CMK (cell line): ENCODE data around the gene HSDL1.
A peak's percentile ranks its signal among the peaks of the same experiment; 100 is the strongest.

ENCODE experiments used
- DNase-seq: peaks from one replicate; pipeline ENCODE4 v3.0.0-alpha.2; 2010; ENCODE audit warnings: low read depth

The HSDL1 gene

DNA sequence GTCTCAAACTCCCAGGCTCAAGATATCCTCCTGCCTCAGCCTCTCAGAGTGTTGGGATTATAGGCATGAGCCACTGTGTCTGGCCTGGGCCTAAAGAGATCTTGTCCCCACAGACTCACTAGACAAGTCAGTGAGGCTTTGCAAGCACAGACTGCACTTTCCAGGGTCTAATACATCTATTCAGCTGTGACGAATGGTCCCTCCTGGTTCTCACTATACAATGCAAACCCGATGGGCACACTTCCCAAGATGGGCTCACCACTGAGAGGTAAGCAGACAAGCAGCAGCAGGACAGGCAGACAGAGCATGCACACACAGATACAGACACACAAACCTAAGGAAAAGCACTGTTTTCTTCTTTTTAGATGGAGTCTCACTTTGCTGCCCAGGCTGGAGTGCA, 37.1 kb downstream of the HSDL1 start:
- no peak for DNase-seq

DNA sequence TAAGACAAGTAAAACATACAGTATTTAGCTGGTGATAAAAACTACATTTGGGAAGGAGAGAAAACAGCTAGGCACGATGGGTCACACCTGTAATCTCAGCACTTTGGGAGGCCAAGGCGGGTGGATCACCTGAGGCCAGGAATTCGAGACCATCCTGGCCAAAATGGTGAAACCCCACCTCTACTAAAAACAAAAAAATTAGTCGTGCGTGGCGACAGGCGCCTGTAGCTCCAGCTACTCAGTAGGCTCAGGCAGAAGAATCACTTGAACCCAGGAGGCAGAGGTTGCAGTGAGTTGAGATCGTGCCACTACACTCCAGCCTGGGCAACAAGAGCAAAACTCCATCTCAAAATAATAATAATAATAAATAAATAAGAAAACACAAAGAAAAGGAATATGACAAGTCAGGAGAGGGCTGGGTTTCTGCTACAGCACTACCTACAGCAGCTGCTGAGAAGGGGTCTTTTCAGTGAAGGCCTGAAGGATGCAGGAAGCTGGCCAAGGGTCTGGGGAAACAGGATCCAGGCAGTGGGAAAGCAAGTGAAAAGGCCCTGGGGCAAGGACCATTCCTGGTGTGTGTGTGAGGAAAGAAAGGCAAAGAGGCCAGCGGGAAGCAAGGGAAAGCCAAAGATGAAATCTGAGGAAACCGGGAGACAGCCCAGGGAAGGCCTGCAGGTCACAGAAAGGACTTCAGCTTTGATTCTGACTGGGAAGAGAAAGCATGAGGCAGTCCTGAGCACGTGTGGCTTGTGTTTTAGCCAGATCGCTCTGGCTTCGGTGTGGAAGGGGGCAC, 38.8 kb downstream of the HSDL1 start:
- no peak for DNase-seq

DNA sequence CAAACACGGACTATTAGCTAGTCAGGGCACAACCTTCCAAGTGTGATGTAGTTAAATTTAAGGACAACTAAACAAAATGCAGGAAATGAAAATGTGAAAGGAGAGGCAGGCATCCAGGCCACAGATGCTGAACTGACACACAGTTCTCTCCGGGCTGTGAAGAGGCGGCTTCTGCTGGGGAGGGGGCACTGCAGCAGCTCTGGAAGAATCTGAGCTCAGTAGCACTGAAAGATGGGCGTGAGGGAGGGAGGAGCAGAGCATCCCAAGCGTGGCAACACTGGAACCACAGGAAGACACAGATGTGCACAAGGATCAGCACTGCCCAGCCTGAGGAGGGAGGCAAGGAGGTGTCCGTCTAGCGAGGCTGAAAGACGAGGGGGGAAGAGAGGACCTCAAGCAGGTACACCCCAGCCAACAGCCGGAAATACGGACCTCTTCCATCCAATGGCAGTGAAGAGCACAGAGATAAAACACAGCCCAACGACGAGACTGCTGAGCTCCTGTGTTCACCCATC, 39.6 kb downstream of the HSDL1 start:
- no peak for DNase-seq

DNA sequence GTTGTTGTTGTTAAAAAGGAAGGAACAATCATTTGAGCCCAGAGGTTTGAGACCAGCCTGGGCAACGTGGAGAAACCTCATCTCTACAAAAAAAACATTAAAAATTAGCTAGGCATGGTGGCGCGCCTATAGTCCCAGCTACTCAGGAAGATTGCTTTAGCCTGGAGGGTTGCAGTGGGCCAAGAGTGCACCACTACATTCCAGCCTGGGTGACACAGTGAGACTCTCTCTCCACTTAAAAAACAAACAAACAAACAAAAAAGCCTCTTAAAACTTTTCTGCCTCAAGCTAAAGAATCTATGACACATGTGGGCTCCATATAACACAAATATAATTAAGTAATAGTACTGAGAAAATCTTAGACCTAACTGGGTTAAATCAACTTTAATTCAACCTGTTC, 40.7 kb downstream of the HSDL1 start:
- no peak for DNase-seq

DNA sequence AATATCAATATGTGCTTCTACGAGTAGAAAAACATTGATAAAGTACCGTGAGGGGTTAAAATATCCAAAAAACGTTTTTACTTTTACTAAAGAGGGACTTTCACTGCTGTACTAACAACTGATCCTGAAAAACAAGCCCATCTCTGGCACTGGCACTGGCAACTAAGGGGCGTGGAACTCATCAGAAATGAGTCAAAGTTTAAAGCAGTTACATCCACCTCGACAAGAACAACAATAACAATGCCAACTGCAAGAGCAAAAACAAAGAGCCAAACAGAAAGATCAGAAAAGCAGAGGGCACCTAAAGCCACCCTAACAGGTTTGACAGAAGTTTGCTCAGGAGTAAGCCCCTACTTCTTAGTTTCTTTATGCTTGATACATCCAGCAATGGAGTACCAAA, 41.3 kb downstream of the HSDL1 start:
- DNase-seq, result no peak

DNA sequence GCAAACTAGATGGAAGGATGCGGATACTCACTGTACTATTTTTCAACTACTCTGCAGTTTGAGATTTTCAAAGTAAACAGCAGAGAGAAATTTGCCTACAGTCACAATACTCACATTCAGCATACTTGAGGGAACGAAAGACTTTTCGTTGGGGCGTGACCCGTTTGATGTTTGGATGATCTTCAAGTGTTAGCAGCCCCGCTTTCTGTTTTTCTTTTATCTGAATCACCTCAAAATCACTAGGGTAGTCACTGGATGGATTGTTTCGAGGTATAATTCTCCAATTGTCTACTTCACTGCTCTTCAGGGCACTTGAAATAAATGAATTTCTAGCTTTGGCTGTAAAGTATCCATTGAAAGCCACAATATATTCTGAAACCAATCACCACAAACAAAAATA, 46.0 kb downstream of the HSDL1 start:
- no peak for DNase-seq

DNA sequence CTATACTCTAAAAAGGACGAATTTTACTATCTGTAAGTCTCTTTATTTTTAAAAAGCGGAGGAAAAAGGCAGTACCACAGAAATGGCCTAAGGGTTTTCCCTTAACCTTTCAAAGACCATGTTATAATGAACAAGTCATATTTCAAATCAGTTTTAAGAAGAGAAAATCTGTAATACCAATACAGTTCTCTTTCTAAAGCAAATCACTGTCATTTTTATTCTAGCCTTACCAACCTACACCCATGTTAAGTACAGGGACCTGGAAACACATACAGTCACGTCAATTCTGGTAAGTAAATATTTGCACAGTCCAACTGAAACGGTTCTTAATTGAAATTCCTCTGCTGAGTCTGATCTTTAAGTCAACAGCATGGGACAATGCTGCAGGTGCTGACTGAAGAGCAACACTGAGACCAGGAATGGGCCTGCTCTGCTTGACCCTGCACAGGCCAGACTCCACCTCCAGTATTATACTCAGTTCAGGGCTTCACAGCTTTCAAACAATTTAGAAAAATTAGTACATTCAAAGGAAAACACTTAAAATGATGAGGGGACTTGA, 48.5 kb downstream of the HSDL1 start:
- no peak for DNase-seq

DNA sequence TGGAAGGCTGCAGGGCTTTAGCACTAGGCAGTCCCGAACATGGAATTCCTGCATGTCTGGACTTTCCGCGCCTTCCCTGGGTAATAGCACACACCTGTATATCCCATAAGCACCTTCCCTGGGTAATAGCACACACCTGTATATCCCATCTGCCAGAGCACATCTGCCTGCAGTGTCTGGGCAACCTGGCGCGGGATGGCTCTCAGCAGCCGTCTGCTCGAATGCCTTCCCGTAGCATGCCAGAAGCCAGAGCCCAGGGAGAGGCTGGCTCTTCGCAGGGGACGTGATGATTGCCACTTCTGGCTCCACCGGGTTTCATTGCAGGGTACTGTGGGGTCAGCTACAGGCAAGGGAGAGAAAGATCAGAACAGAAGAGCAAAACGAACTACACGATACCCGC, 49.5 kb downstream of the HSDL1 start:
- DNase-seq, result no peak

DNA sequence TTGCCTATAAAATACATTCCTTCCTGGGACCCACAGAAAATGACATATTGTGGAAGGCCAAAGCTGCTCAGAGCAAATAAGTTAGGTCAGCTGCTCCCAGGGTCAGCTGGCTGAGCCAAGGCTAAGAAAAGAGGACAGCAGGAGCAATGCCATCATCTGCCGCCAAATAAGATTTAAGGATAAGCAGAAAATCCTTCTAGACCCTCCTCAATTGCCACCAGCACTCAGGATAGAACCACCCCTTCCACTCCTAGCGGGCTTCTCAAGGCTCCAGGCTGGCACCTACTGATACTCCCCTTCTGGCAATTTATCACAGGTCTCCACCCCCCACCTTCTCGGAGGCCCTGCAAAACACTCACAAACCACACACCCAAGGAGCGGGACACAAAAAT, 51.1 kb downstream of the HSDL1 start:
- no peak for DNase-seq

DNA sequence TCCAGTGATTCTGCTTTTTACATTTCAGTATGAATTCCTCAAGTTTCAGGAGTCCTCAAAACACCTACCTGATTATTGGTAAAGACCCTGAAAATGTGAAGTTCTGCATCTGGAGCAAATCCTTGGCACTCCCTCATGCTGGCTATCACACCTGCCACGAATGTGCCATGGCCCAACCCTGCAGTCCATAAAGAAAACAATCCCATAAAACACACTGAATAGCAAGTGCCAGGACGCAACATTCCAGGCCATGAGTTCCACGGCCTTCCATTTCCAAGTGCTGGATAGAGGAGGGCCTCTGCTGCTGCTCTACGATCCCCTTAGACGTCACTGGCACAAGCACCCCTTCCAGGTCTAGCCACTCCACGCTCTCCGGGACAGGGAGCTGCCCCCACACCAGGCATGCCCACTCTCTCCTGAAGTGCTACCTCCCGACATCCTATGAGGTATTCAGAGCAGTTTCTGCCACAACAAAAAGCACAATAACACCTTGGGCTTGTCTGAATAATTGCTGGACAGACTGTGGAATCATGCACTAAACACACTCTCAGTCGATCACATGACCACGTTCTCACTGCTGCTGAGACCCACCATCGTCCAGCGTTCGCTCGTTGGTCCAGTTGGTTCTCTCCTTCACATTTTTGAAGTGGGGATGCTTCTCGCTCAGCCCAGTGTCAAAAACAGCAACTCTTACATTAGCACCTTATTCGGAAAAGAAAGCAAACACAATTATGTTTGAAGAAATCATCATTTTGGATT, 51.7 kb downstream of the HSDL1 start:
- DNase-seq, result no peak

DNA sequence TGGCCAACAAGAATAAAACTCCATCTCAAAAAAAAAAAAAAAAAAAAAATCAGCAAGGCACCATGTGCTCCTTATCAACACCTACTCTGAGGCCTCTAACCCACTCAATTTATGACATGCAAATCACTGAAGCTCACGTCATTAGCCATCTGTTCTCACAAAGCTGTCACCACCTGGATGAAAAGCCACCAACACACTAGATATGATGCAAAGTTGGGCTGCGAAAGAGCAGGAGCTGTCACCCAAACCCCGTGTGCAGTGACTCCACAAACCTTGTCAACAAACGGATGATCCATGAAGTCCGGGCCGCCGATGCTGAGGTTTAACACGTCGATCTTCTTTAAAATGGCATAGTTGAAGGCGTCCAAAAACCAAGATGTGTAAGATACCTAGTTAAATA, 53.5 kb downstream of the HSDL1 start:
- no peak for DNase-seq

DNA sequence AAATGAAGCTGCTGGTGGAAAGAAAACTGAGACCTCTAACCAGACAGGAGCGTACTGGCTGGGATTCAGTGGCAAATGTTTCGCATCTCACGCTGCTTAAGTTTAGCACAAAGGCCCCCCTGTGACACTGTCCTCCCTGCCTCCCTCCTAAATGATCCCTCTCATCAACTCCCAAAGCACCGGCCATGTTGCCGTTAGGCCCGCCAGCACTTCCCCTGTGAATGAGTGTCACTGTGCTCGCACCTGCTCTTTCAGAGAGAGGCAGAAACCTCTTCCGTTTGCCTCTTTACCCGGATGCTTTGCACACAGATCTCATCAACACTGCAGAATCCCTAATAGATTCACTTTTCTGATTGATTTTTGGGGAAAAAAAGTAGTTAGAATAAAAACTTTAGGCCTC, 54.8 kb downstream of the HSDL1 start:
- DNase-seq, result no peak

DNA sequence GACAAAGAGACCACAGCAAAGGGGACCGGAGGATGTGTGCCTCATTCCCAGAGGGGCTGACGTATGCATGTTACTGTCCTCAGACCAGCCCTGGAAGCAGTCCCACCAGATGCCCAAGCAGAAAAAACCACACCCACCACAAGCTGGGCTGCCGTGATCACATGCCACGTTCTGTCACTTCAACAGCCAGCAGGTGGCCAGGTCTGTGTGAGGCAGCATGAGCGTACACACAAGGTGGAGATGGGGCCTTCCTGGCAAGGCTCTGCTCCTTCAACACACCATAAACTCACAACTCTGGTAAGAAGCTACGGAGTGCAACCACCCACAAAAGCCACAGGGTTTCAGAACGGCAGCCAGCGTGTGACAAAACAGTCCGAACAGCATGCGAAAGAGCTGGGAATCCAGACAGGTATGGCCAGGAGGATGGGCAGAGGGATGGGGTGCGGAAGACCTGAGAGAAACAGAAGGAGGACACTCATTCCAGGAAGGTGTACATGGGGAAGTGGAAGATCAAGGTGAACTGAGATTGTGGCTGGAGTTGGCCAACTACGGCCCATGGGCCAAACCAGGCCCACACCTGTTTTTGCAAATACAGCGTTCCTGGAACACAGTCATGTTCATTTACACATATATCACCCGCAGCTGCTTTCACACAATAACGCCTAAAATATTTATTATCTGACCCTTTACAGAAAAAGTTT, 56.1 kb downstream of the HSDL1 start:
- no peak for DNase-seq

DNA sequence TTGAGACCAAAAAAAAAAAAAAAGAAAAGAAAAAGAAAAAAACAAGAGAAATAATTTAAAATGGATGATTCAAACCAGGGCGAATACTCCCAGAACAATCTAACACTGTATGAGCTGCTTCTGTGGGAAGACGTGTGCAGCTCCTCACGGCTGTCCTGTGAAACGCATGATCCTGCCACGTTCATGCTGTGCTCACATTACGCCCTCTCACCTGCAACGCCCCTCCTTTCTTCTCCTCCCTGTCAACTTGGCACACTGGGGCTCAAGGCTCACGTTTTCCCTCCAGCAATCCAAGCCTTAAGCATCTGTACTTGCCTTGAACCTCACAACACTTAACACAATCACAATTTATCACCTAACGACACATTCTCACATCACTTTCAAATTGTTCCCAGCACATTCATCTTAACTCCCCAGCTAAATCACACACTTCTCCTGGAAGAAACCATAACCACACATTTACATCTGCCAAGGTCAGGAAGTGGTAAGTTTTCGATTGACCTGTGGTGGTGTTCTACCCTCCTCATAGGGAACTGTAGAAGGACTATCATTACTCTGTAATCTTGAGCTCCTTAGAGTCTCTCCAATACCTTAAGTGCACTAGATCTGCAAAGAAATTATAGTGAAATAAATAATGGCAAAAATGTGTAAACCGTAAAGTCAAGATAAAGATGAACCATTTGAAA, 57.4 kb downstream of the HSDL1 start:
- DNase-seq, result no peak

DNA sequence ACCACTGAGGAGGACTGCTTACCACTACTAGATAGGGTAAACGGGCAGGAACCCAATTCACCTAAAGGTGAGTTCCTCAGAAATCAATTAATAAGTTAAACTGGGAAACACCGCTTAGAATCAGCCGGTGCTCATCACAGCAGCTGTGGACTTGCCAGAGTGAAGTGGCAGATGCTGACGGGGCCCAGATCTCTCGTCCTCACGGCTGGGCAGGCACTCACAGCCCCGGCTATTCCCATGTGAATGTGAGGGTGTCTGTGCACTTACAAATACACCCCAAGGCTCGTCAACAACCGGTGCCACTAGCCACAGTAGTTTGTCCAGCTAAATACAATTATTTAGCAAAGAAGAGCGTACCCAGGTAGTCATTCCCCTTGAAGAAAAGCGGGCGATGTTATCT, 58.0 kb downstream of the HSDL1 start:
- no peak for DNase-seq

DNA sequence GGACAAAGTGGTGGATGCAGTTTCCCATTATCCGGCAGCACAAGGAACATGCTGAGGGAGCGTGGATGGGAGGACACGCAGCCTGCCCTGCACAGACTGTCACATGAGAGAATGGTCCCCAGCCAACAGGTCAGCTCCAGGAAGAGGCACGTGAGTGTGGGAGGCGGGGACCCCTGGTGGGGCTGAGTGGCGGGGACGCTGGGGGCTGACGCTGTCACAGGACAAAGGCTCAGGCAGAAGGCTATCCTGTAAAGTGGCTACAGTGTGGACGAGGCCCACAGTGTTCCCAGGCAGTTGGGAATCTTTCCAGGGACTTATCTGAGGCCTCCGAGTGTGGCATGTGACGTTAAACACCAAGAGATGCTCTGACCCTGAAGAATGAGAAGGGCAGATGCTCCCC, 58.6 kb downstream of the HSDL1 start:
- no peak for DNase-seq

DNA sequence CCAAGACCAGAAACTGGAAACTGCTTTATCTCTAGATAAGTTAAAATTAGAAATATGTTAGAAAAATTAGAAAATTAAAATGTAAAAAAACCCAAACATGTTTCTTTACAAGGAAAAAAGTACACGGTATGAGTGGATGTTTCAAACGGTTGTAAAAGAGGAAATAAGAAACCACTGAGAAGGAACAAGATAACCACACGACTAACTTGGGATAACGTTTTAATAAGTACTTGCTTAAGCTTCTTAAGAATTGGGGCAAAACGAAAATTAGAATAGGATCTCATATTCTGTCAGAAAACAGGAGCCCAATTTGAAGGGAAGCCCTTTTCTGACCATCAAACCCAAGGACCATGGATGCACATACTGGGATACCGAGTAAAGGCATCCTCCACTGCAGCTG, 59.2 kb downstream of the HSDL1 start:
- no peak for DNase-seq

DNA sequence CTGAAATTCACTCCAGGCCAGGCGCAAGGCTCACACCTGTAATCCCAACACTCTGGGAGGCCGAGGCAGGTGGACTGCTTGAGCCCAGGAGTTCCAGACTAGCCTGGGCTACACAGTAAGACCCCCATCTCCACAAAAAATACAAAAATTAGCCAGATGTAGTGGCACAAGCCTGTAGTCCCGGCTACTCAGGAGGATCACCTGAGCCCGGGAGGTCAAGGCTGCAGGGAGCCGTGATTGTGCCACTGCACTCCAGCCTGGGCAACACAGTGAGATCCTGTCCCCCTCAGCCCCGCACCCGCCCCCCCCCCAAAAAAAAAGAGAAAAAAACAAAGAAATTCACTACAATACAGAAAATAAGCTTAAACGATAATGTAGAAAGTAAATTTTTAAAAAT, 59.7 kb downstream of the HSDL1 start:
- no peak for DNase-seq

DNA sequence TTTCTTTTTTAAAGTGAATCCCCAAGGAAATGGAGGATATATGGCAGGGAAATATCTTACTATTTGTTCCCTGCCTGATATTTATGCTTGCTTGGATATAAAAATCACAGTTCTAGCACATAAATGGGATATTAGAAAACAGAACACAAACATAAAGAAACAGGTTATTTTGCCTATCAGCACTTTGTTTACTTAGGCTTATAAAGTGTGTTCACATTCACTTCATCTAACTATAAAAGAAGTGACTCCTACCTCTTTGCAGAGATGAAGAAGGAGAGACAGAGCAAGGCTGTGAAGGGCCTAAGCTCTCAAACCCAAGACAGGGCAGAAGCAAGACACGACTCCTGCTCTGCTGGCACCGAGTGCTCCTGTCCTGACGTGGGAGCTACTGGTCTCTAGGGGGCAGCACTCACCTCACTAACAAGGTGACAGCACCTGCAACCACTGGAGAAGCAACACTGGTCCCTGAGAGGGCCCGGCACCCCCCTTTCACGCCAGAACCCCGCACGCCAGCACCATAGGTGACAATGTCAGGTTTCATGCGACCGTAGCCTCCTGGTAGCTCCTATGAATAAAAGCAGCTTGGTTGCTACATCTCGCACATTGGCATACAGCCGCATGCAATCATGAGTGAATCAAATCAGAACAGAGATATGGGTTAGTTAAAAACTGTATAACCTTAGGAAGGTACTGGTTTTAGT, 60.3 kb downstream of the HSDL1 start:
- DNase-seq, result peak; percentile 24

DNA sequence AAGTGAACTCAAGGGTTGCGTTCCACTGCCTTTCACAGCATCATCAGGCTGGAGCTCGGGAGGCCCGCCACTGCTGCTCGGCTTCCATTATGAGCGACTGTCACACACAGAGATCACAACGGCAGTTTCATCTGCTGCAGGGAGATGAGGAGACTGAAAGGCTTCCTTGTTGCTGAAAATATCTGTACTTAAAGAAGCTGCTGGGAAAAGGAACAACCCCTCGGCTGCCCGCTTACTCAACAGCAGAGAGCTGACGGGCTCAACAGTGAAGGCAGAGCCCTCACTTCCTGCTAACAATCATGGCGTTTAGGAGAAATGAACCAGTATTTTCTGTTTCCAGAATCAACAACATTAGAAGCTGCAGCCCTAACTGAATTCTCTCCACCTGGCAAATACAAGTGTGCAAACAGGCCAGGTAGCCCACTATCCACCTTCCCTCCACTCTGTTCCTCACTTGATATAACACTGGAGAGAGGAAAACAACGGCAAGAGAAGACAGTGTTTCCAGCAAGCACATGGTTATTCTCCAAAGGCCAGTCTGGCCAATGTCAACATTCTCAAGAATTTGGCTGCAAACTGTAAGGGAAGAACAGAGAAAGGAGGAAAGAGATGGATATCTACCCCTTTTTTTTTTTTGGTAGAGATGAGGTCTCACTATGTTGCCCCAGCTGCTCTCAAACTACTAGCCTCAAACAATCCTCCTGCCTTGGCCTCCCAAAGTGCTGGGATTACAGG, 62.0 kb downstream of the HSDL1 start:
- no peak for DNase-seq

DNA sequence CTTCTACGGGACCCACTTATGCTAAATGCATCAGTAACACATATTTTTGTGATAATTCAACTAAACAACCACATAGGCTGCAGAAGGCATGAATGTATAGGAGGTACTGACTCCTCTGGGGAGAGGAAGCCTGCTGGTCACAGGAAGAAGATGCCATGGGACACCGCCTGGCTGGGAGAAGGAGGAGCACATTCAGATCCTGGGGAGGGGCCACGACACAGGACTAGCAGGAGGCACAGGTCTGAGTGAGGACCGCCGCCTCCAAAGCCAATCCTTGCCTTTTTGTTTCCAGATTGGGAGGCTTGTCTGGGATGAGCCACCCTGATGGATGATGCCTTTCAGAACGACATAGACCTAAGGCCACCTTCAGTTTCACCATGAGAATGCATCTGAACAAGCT, 62.9 kb downstream of the HSDL1 start:
- no peak for DNase-seq
